Measurements from ENCODE around the gene TARBP1. TPM values are rescaled to one million over a fixed set of nuclear protein-coding genes. Genes with fewer than 3 reads are reported as not detected.
A peak's percentile ranks its signal among the peaks of the same experiment; 100 is the strongest.
"Not testable (repeated sequence)": the region's sequence is repeated elsewhere in the genome, so short reads cannot be mapped to it uniquely, and the experiment has no call there.

TARBP1 gene
- total RNA-seq, 2 donors from 2014 or later, result 20.7 to 22.2 TPM

DNA sequence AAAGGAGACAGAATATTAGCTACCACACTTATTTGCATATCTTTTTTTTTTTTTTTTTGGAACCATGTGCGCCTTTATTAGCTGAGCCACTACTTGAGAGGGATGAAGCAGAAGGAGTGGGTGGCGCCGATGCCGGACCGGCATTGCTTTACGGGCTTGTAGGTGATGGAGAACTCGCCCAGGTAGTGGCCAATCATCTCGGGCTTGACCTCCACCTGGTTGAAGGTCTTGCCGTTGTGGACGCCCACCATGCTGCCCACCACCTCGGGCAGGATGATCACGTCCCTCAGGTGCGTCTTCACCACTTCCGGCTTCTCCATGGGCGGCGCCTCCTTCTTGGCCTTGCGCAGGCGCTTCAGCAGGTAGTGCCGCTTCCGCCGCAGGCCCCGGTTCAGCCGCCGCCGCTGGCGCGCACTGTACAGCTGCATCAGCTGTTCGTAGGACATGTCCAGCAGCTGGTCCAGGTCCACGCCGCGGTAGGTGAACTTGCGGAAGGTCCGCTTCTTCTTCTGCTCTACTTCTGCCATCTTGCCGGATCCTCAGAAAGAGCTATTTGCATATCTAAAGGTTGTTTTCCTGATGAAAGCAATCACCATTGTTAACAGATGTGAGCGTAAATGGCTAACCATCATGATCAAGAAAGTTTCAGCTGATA lies 122.2 kb downstream of the TARBP1 start:
- Mint-ChIP-seq H3K27ac (peak overlapping the region; percentile 93), H3K36me3 (ENCODE audit: low read depth) (peaks cover 35% of the 10 kb centered on the region), H3K4me1 (peaks cover 27% of the 10 kb centered on the region), H3K4me3 (peak overlapping the region; percentile 83)
- H3K9me3 Mint-ChIP-seq, H3K27me3 Mint-ChIP-seq: not testable (repeated sequence)
- ATAC-seq (replicated peaks), result peak; percentile 84

- H3K4me3 Mint-ChIP-seq, result peak overlapping the region; percentile 83
- peaks cover 27% of the 10 kb centered on the region for H3K4me1 Mint-ChIP-seq
- peaks cover 35% of the 10 kb centered on the region for H3K36me3 Mint-ChIP-seq (ENCODE audit: low read depth)
- peak; percentile 83 for ATAC-seq (replicated peaks)
- no peaks in the 10 kb centered on the region for H3K9me3 Mint-ChIP-seq
- no peaks in the 10 kb centered on the region for H3K27me3 Mint-ChIP-seq
- peak overlapping the region; percentile 93 for H3K27ac Mint-ChIP-seq
Measured at GRCh38 chr1:234355782-234356510, 123.0 kb downstream of the TARBP1 start.

- H3K4me3 Mint-ChIP-seq, result no peak overlapping the region
- no peaks in the 10 kb centered on the region for H3K9me3 Mint-ChIP-seq
- no peak for ATAC-seq (replicated peaks)
- no peak overlapping the region for H3K27ac Mint-ChIP-seq
- peaks cover 10% of the 10 kb centered on the region for H3K27me3 Mint-ChIP-seq
- no peaks in the 10 kb centered on the region for H3K4me1 Mint-ChIP-seq
- H3K36me3 Mint-ChIP-seq (ENCODE audit: low read depth), result no peaks in the 10 kb centered on the region
Measured at GRCh38 chr1:234348964-234349363, 130.0 kb downstream of the TARBP1 start.

GRCh38 chr1:234345237-234345636 lies 133.7 kb downstream of the TARBP1 start:
- Mint-ChIP-seq H3K27ac (no peak overlapping the region), H3K4me1 (no peaks in the 10 kb centered on the region), H3K9me3 (no peaks in the 10 kb centered on the region), H3K4me3 (no peak overlapping the region), H3K36me3 (ENCODE audit: low read depth) (no peaks in the 10 kb centered on the region), H3K27me3 (peaks cover 10% of the 10 kb centered on the region)
- no peak for ATAC-seq (replicated peaks)

GRCh38 chr1:234342774-234343173 lies 136.2 kb downstream of the TARBP1 start:
- Mint-ChIP-seq H3K27ac (no peak overlapping the region), H3K9me3 (no peaks in the 10 kb centered on the region), H3K36me3 (ENCODE audit: low read depth) (no peaks in the 10 kb centered on the region), H3K4me1 (no peaks in the 10 kb centered on the region), H3K27me3 (no peaks in the 10 kb centered on the region), H3K4me3 (no peak overlapping the region)
- ATAC-seq (replicated peaks), result no peak

Other genes starting within 250 kb of the TARBP1 start
- 10 to 100 TPM; 55.6 to 76.4 TPM for gene COA6, start 105.7 kb downstream of the TARBP1 start, total RNA-seq
- gene IRF2BP2, start 131.0 kb upstream of the TARBP1 start, total RNA-seq, result 100 to 1,000 TPM in 1 of 2 donors, 10 to 100 TPM in 1; 84.5 to 134 TPM